NCI-H146 treated with DMSO at 0.1 percent for 48 hours (cell line): ENCODE measurements around the gene MYOD1.
A peak's percentile ranks its signal among the peaks of the same experiment; 100 is the strongest.

Experiments
- DNase-seq: peaks from one replicate; lab custom pipeline; 2025; ENCODE audit not compliant: unreplicated experiment; lab: John Stamatoyannopoulos, UW

The MYOD1 gene

GRCh38 chr11:17700991-17701390 is 18.4 kb upstream of the MYOD1 start:
- no peak for DNase-seq

GRCh38 chr11:17702876-17703275 is 16.5 kb upstream of the MYOD1 start:
- DNase-seq: no peak

GRCh38 chr11:17703951-17704350 is 15.4 kb upstream of the MYOD1 start:
- DNase-seq: no peak

- DNase-seq: no peak
Observed at GRCh38 chr11:17707830-17708229, 11.5 kb upstream of the MYOD1 start.

GRCh38 chr11:17711836-17712235 is 7.5 kb upstream of the MYOD1 start:
- no peak for DNase-seq

GRCh38 chr11:17713851-17714250 is 5.5 kb upstream of the MYOD1 start:
- DNase-seq: no peak

GRCh38 chr11:17714356-17714854 is 5.0 kb upstream of the MYOD1 start:
- DNase-seq: peak; percentile 73

- DNase-seq: no peak
Observed at GRCh38 chr11:17714870-17715269, 4.5 kb upstream of the MYOD1 start.

GRCh38 chr11:17716807-17717206 is 2.6 kb upstream of the MYOD1 start:
- DNase-seq: no peak

GRCh38 chr11:17718015-17718414 is 1.4 kb upstream of the MYOD1 start:
- no peak for DNase-seq

- no peak for DNase-seq
Observed at GRCh38 chr11:17718510-17718962, 835 bp upstream of the MYOD1 start.

- DNase-seq: no peak
Observed at GRCh38 chr11:17719938-17720795, 796 bp downstream of the MYOD1 start.

- DNase-seq: no peak
Observed at GRCh38 chr11:17720796-17721171, 1.4 kb downstream of the MYOD1 start.

- DNase-seq: no peak
Observed at GRCh38 chr11:17721242-17721999, 2.0 kb downstream of the MYOD1 start.

- DNase-seq: peak; percentile 24
Observed at GRCh38 chr11:17722000-17722643, 2.8 kb downstream of the MYOD1 start.

- no peak for DNase-seq
Observed at GRCh38 chr11:17724020-17724908, 4.9 kb downstream of the MYOD1 start.

- DNase-seq: no peak
Observed at GRCh38 chr11:17725174-17725573, 5.8 kb downstream of the MYOD1 start.

GRCh38 chr11:17730137-17730536 is 10.8 kb downstream of the MYOD1 start:
- no peak for DNase-seq

GRCh38 chr11:17730608-17731462 is 11.5 kb downstream of the MYOD1 start:
- peak; percentile 81 for DNase-seq

GRCh38 chr11:17733261-17733660 is 13.9 kb downstream of the MYOD1 start:
- no peak for DNase-seq
